ENCODE data around the gene EFS.
"Not testable (repeated sequence)": the region's sequence is repeated elsewhere in the genome, so short reads cannot be mapped to it uniquely, and the experiment has no call there.

Gene EFS

GRCh38 chr14:23400496-23401149 is 35.7 kb upstream of the EFS start:
- in situ Hi-C loops (cut with MboI; ENCODE audit: low sequenced_read_pairs): not testable (repeated sequence)

DNA sequence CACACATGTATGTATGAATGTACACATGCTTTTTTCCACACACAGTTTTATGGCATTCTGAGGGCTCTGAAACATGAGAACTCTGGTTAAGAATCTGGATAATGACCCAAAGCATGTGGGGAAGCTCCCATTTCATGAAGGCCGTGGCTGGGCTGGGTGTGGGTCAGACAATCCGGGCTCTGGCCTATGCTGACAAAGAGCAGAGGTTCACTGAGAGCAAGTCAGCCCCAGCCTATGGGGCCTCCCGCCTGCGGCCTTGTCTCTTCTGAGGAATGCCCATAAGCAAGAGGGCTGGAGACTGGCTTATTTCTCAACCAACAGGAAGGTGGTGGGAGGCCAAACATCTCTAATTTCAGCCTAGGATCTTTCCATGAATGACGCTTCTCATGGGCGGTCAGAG is 34.6 kb upstream of the EFS start:
- in situ Hi-C loops (cut with MboI; ENCODE audit: low sequenced_read_pairs): no loop called here

GRCh38 chr14:23399136-23399535 is 34.2 kb upstream of the EFS start:
- in situ Hi-C loops (cut with MboI; ENCODE audit: low sequenced_read_pairs): no loop called here

GRCh38 chr14:23398348-23398747 is 33.4 kb upstream of the EFS start:
- in situ Hi-C loops (cut with MboI; ENCODE audit: low sequenced_read_pairs): no loop called here

- in situ Hi-C loops (cut with MboI; ENCODE audit: low sequenced_read_pairs): no loop called here
Observed at GRCh38 chr14:23396781-23397407, 31.9 kb upstream of the EFS start.

- in situ Hi-C loops (cut with MboI; ENCODE audit: low sequenced_read_pairs): no loop called here
Observed at GRCh38 chr14:23396126-23396525, 31.2 kb upstream of the EFS start.

GRCh38 chr14:23392613-23393012 is 27.6 kb upstream of the EFS start:
- in situ Hi-C loops (cut with MboI; ENCODE audit: low sequenced_read_pairs): no loop called here

DNA sequence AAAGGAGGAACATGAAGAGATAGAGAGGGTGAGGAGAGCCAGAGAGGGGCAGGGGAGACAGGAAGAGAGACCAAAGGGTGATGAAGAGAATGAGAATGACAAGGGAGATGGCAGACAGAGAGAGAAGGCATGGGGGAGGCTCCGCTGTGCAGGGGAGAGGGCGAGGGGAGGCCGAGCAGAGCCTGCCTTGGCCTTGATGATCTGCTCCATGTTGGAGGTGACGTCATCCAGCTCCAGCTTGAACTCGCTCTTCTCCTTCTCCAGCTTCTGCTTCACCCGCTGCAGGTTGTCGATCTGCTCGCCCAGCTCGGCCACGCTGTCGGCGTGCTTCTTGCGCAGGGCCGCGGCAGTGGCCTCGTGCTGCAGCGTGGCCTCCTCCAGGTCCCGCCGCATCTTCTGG is 24.9 kb upstream of the EFS start:
- in situ Hi-C loops (cut with MboI; ENCODE audit: low sequenced_read_pairs): not testable (repeated sequence)

- in situ Hi-C loops (cut with MboI; ENCODE audit: low sequenced_read_pairs): no loop called here
Observed at GRCh38 chr14:23389396-23389795, 24.4 kb upstream of the EFS start.

DNA sequence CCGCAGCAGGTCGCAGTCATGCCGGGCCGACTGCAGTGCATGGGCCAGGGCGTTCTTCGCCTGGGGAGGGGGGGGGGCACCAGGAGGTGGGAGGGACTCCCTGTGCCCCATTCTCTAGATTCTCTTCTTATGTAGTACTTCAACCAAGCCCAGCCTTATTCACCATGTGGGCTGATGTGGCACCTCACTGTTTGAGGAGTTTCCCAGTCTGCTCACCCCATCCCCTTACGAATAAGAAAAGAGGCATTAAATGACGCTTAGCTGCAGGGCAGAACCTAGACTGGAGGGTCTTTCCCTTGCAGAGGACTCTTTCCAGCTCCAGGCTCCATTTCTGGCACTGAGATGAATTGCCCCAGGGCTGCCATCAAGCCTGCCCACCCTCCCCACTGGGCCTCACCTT is 24.0 kb upstream of the EFS start:
- in situ Hi-C loops (cut with MboI; ENCODE audit: low sequenced_read_pairs): no loop called here

- in situ Hi-C loops (cut with MboI; ENCODE audit: low sequenced_read_pairs): no loop called here
Observed at GRCh38 chr14:23387916-23388882, 23.2 kb upstream of the EFS start.

GRCh38 chr14:23386999-23387398 is 22.0 kb upstream of the EFS start:
- in situ Hi-C loops (cut with MboI; ENCODE audit: low sequenced_read_pairs): no loop called here

DNA sequence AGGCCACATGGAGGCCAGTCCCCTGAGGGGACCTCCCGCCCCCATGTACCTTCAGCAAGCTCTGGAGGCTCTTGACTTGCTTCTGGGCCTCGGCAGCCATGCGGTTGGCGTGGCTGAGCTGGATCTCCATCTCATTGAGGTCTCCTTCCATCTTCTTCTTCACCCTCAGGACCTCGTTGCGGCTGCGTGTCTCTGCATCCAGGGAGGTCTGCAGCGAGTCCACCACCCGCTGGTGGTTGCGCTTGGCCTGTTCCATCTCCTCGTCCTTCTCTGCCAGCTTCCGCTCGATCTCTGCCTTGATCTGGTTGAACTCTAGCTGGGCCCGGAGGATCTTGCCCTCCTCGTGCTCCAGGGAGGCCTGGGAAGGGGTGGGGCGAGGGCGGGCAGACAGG is 21.3 kb upstream of the EFS start:
- in situ Hi-C loops (cut with MboI; ENCODE audit: low sequenced_read_pairs): not testable (repeated sequence)

DNA sequence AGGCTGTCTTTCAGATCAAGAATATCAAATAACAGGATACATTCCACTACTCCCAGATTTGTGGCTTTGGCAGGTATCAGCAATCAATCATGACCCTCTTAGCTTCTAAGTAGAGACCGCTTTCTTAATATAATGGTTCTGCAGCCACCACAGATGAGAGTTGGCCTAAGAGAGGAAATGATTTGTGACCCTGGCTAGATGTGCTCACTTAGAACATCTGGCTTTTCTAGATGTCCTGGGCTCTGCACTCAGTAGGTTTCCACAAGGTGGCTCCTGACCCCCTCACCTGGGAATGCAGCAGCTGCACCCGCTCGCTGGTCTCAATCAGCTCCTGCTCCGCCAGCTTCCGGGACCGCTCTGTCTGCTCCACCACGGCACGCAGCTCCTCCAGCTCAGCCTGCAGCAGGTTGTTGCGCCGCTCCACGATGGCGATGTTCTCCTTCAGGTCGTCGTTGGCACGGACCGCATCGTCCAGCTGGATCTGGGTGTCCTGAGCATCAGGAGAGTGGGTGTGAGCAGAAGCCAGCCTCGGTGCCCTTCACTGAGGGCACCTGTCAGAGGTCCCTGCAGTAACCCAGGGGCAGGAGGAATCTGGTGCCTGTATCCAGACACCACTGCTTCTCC is 20.8 kb upstream of the EFS start:
- in situ Hi-C loops (cut with MboI; ENCODE audit: low sequenced_read_pairs): no loop called here

- in situ Hi-C loops (cut with MboI; ENCODE audit: low sequenced_read_pairs): no loop called here
Observed at GRCh38 chr14:23385244-23385641, 20.3 kb upstream of the EFS start.

DNA sequence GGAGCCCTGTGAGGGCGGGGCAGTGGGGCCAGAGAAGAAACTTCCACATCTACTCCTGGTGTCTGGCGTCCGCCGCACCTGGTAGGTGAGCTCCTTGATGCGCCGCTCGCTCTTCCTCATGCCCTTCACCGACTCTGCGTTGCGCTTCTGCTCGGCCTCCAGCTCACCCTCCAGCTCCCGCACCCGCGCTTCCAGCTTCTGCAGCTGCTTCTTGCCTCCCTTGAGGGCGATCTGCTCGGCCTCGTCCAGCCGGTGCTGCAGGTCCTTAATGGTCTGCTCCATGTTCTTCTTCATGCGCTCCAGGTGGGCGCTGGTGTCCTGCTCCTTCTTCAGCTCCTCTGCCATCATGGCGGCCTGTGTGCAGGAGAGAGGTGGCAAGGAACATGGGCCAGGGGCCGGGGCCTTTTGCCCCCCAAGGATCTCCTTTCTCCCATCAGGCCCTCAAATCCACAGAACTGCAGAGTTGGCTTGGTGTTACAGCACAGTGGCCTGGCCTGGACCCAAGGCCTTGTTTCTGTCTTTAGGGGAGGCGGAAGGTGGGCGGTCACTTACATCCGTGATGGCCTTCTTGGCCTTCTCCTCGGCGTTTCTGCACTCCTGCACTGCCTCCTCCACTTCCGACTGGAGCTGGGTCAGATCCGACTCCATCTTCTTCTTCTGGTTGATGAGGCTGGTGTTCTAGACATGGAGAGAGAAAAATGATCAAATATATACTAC is 19.6 kb upstream of the EFS start:
- in situ Hi-C loops (cut with MboI; ENCODE audit: low sequenced_read_pairs): no loop called here

GRCh38 chr14:23382731-23383440 is 17.9 kb upstream of the EFS start:
- in situ Hi-C loops (cut with MboI; ENCODE audit: low sequenced_read_pairs): no loop called here

DNA sequence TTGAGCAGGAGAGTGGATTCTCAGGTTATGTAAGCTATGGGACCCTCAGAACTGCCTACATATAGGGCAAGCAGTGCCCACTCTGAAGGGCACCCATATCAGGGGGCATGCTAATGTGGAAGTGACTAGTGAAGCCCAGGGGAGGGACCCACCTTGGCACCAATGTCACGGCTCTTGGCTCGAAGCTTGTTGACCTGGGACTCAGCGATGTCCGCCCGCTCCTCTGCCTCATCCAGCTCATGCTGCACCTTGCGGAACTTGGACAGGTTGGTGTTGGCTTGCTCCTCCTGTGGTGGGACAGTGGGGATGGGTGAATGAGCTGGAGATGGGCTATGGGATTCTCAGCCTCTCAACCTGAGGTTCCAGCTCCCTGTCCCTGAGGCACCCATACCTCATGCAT is 17.3 kb upstream of the EFS start:
- in situ Hi-C loops (cut with MboI; ENCODE audit: low sequenced_read_pairs): no loop called here

DNA sequence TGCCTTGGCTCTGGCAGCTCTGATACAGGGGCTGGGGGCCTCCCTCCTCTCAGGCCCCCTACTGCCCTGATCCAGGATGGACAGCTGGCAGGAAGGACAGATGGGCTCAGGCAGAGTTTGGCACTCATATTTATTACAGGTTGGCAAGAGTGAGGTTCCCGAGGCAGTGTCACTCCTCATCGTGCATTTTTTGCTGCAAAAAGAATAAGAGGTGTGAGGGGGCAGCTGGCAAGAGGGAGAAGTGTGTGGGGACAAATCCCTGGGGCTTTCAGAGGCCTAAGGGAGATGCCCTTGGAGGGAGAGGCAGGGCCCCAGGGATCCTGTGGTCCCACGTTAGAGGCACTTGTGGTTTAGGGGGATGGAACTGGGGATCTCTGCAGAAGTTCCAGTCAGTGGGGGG is 16.9 kb upstream of the EFS start:
- in situ Hi-C loops (cut with MboI; ENCODE audit: low sequenced_read_pairs): no loop called here

- in situ Hi-C loops (cut with MboI; ENCODE audit: low sequenced_read_pairs): no loop called here
Observed at GRCh38 chr14:23380976-23381375, 16.0 kb upstream of the EFS start.
